SU-DHL-6 (cell line): ENCODE data around the gene CCSER2.
"Not testable (repeated sequence)": the region's sequence is repeated elsewhere in the genome, so short reads cannot be mapped to it uniquely, and the experiment has no call there.

Source experiments
- H2AFZ ChIP-seq: fragments of 200-600 bp; sonication (generic); 2 replicates; pipeline ENCODE4 v1.6.1; 2014; ENCODE audit warnings: low read depth, mild to moderate bottlenecking, moderate library complexity, mixed read lengths, antibody characterized with exemption, low read length; ENCODE audit not compliant: severe bottlenecking
- H3F3A ChIP-seq: fragments of 200-600 bp; shearing (Covaris generic); 2 replicates; pipeline ENCODE4 v1.6.0; 2016; ENCODE audit warnings: antibody characterized with exemption, mild to moderate bottlenecking; ENCODE audit not compliant: insufficient read depth
- H3K27ac ChIP-seq: fragments of 200-600 bp; sonication (generic); 2 replicates; pipeline ENCODE4 v1.5.1; 2016; ENCODE audit warnings: low read depth, mild to moderate bottlenecking, low read length, moderate library complexity, mixed read lengths
- H3K27me3 ChIP-seq: fragments of 200-600 bp; sonication (generic), shearing (Covaris generic); 2 replicates; pipeline ENCODE4 v1.6.0; 2014; ENCODE audit warnings: mild to moderate bottlenecking, low read length
- H3K36me3 ChIP-seq: fragments of 200-600 bp; sonication (generic); 2 replicates; pipeline ENCODE4 v1.6.1; 2014; ENCODE audit warnings: mild to moderate bottlenecking, low read length, mixed read lengths
- H3K4me2 ChIP-seq: fragments of 300-600, 200-600 bp; shearing (Covaris generic), sonication (generic); 2 replicates; pipeline ENCODE4 v1.6.0; 2014; ENCODE audit warnings: low read length, low read depth, mild to moderate bottlenecking; ENCODE audit not compliant: poor library complexity, severe bottlenecking
- H3K4me3 ChIP-seq: fragments of 200-600 bp; sonication (generic); 2 replicates; pipeline ENCODE4 v1.5.1; 2014; ENCODE audit warnings: antibody characterized with exemption, low read length, mild to moderate bottlenecking, mixed read lengths; ENCODE audit not compliant: insufficient read depth, poor library complexity, severe bottlenecking
- H3K79me2 ChIP-seq: fragments of 200-600 bp; sonication (generic); 2 replicates; pipeline ENCODE4 v1.6.1; 2014; ENCODE audit warnings: mild to moderate bottlenecking, low read length, moderate library complexity; ENCODE audit not compliant: insufficient read depth
- H3K9ac ChIP-seq: fragments of 200-600 bp; sonication (generic); 2 replicates; pipeline ENCODE4 v1.7.0; 2014; ENCODE audit warnings: mild to moderate bottlenecking, low read length
- H3K9me2 ChIP-seq: fragments of 200-600 bp; sonication (generic); replicated peaks from 2 replicates; pipeline ENCODE4 v1.6.1; 2014; ENCODE audit warnings: low read length; ENCODE audit not compliant: insufficient read depth
- H3K9me3 ChIP-seq: fragments of 200-600 bp; sonication (generic); 2 replicates; pipeline ENCODE4 v1.6.1; 2014; ENCODE audit warnings: low read length, mixed read lengths; ENCODE audit not compliant: insufficient read depth
- H4K20me1 ChIP-seq: fragments of 200-600 bp; sonication (generic); 2 replicates; pipeline ENCODE4 v1.6.1; 2014; ENCODE audit warnings: low read depth, mild to moderate bottlenecking, antibody characterized with exemption, low read length, moderate library complexity, mixed read lengths
- EZH2phosphoT487 ChIP-seq: fragments of 200-600 bp; sonication (generic), shearing (Covaris generic); conservative IDR thresholded peaks from 2 replicates; pipeline ENCODE4 v1.6.1; 2018; ENCODE audit warnings: mild to moderate bottlenecking, antibody characterized with exemption, low read length, moderate library complexity, mixed read lengths
- TF ChIP-seq, protein P1 (sequence below): fragments of 200-600 bp; sonication (generic); IDR thresholded peaks from one replicate; pipeline ENCODE4 v1.5.1; 2017; ENCODE audit warnings: antibody characterized with exemption, mild to moderate bottlenecking, low read length, moderate library complexity; ENCODE audit not compliant: insufficient read depth, poor library complexity, severe bottlenecking

Gene CCSER2

DNA sequence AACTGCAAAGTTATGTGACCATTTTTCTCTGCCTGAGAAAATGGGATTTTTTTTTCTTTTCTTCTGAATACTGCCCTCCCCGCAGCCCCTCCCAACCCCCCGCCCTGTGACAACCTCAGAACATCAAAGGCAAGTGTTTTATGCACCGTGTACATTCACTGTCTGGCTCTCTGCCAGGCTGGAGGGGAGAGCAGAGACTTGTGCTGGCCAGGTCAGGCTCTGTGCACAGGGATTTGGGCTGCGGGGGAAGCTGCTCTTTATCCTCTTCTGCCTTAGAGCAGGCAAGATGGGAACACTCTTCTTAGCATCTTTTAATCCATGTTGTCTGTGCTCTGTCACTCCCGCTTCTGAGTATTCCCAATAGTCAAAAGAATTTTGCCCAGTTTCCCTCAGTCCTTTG, 195.1 kb downstream of the CCSER2 start:
- Histone ChIP-seq H3K9ac (no peak overlapping the region), H3F3A (no peaks in the 10 kb centered on the region), H3K9me3 (no peaks in the 10 kb centered on the region), H3K79me2 (no peaks in the 10 kb centered on the region), H3K4me3 (no peak overlapping the region), H3K9me2 (no peaks in the 10 kb centered on the region), H4K20me1 (no peaks in the 10 kb centered on the region), H3K36me3 (no peaks in the 10 kb centered on the region), H2AFZ (no peak overlapping the region), H3K27me3 (no peaks in the 10 kb centered on the region), H3K27ac (no peak overlapping the region), H3K4me2 (no peak overlapping the region)
- TF ChIP-seq EZH2phosphoT487: no peak
- TF ChIP-seq, protein P1, sequence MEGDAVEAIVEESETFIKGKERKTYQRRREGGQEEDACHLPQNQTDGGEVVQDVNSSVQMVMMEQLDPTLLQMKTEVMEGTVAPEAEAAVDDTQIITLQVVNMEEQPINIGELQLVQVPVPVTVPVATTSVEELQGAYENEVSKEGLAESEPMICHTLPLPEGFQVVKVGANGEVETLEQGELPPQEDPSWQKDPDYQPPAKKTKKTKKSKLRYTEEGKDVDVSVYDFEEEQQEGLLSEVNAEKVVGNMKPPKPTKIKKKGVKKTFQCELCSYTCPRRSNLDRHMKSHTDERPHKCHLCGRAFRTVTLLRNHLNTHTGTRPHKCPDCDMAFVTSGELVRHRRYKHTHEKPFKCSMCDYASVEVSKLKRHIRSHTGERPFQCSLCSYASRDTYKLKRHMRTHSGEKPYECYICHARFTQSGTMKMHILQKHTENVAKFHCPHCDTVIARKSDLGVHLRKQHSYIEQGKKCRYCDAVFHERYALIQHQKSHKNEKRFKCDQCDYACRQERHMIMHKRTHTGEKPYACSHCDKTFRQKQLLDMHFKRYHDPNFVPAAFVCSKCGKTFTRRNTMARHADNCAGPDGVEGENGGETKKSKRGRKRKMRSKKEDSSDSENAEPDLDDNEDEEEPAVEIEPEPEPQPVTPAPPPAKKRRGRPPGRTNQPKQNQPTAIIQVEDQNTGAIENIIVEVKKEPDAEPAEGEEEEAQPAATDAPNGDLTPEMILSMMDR: no peak

DNA sequence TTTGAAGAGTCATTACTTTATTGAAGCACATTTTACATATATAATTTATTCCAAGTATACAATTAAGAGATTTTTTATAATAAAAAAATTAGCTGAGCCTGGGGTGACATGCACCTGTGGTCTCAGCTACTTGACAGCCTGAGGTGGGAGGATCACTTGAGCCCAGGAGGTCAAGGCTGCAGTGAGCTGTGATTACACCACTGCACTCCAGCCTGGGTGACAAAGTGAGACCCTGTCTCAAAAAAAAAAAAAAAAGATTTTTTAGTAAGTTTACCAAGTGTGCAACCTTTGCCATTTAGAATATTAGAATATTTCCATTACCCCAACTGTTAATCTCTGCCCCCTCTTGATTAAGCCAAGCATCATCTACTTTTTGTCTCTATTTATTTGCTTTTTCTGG, 196.0 kb downstream of the CCSER2 start:
- Histone ChIP-seq H3K36me3 (no peaks in the 10 kb centered on the region), H3K9ac (no peak overlapping the region), H3K4me3 (no peak overlapping the region), H3K9me2 (no peaks in the 10 kb centered on the region), H3K9me3 (no peaks in the 10 kb centered on the region), H3F3A (no peaks in the 10 kb centered on the region), H3K27ac (no peak overlapping the region), H3K79me2 (no peaks in the 10 kb centered on the region), H2AFZ (no peak overlapping the region), H4K20me1 (no peaks in the 10 kb centered on the region), H3K4me2 (no peak overlapping the region), H3K27me3 (no peaks in the 10 kb centered on the region)
- TF ChIP-seq EZH2phosphoT487: no peak
- TF ChIP-seq, protein P1: no peak

GRCh38 chr10:84525120-84525806, 196.9 kb downstream of the CCSER2 start:
- H3K36me3 ChIP-seq: no peaks in the 10 kb centered on the region
- H4K20me1 ChIP-seq: no peaks in the 10 kb centered on the region
- TF ChIP-seq, protein P1: no peak
- TF ChIP-seq EZH2phosphoT487: no peak
- no peak overlapping the region for H3K4me2 ChIP-seq
- H3K27ac ChIP-seq: no peak overlapping the region
- H3K9me3 ChIP-seq: no peaks in the 10 kb centered on the region
- H3K9ac ChIP-seq: no peak overlapping the region
- no peak overlapping the region for H3K4me3 ChIP-seq
- no peaks in the 10 kb centered on the region for H3K79me2 ChIP-seq
- H3K27me3 ChIP-seq: no peaks in the 10 kb centered on the region
- H2AFZ ChIP-seq: no peak overlapping the region
- H3K9me2 ChIP-seq: no peaks in the 10 kb centered on the region
- no peaks in the 10 kb centered on the region for H3F3A ChIP-seq

GRCh38 chr10:84525807-84526182, 197.4 kb downstream of the CCSER2 start:
- not testable (repeated sequence) for H3K9ac ChIP-seq, H3K4me3 ChIP-seq, H3K36me3 ChIP-seq, H4K20me1 ChIP-seq, H3K9me2 ChIP-seq, H3K9me3 ChIP-seq, H3K27ac ChIP-seq, H3K79me2 ChIP-seq, H3F3A ChIP-seq, H2AFZ ChIP-seq, H3K27me3 ChIP-seq, H3K4me2 ChIP-seq

DNA sequence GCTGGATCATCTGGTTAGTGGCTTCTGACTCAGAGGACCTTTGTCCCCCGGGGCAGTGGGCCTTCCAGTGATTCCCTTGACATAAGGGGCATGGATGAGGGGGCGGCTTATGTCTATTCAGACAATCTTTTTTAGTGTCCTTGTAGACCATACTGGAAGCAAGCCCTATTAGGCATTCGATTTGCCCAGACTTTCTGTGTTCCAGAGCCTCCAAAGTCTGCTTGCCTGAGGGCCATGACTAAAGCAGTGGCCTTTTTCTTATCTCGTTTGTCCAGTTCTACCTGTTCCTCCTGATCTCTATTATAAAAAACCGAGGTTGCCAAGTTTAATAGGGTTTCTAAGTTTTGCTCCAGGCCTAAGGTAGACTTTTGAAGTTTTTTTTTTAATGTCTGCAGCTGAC, 199.0 kb downstream of the CCSER2 start:
- not testable (repeated sequence) for H4K20me1 ChIP-seq, H3K79me2 ChIP-seq, H3K4me2 ChIP-seq

DNA sequence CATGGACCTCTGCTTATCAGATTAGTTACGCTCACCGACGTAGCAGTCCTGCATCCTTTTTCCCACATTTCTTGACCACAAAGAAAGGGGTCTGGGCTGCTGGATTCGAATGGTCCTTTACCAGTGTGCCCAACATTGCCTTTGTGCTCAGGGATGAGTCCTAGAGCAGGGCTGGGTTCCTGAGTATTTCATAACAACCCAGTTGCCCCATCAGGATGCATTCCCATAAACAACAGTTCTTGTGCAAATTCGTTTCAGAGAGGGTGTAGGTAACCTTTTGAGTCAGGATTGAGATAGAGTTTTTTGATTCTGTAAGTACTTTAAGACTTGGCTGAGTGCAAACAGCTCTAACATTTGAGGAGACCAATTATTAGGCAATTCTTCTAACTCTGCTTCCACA, 200.1 kb downstream of the CCSER2 start:
- H3K9ac ChIP-seq, H3K9me2 ChIP-seq, H3K4me3 ChIP-seq, H3K27me3 ChIP-seq, H3K79me2 ChIP-seq, H3K9me3 ChIP-seq, H3K36me3 ChIP-seq, H2AFZ ChIP-seq, H3F3A ChIP-seq, H3K4me2 ChIP-seq, H3K27ac ChIP-seq, H4K20me1 ChIP-seq: not testable (repeated sequence)

More for the DNA sequence above, 199.0 kb downstream of the CCSER2 start:
- H3K36me3 ChIP-seq, H3K9me2 ChIP-seq, H2AFZ ChIP-seq, H3K9me3 ChIP-seq, H3K27me3 ChIP-seq, H3K27ac ChIP-seq, H3F3A ChIP-seq, H3K4me3 ChIP-seq, H3K9ac ChIP-seq: not testable (repeated sequence)
